Lung (tissue), 12 donors: ENCODE results near the gene ATG14. TPM values are rescaled to one million over a fixed set of nuclear protein-coding genes. Genes with fewer than 3 reads are reported as not detected.
A peak's percentile ranks its signal among the peaks of the same experiment; 100 is the strongest.

Experiments
- ATAC-seq: fragments of 200-7000 bp; cut with Tn5 transposase; one replicate; pipeline ENCODE4 v1.9.1; 2020; ENCODE audit warnings: moderate number of reproducible peaks; ENCODE audit not compliant: insufficient read depth, low FRiP score
- DNase-seq, 3 donors: peaks; one replicate each; pipeline ENCODE4 v3.0.0-alpha.2; 2013 to 2017
- H3K27ac ChIP-seq, 2 donors: one replicate each; pipeline ENCODE4 v1.5.1; 2013; ENCODE audit warnings: mild to moderate bottlenecking in 2 of 2, moderate library complexity in 2 of 2, control low read depth in 1 of 2, inconsistent platforms in 1 of 2, low read depth in 1 of 2, low read length in 1 of 2
- H3K27me3 ChIP-seq, 3 donors: one replicate each; pipeline ENCODE4 v1.5.1; 2013; ENCODE audit warnings: low read length in 2 of 3; ENCODE audit not compliant: control insufficient read depth in 3 of 3, insufficient read depth in 3 of 3
- H3K36me3 ChIP-seq, 4 donors: one replicate each; pipeline ENCODE4 v1.5.1; 2013; ENCODE audit warnings: low read length in 4 of 4, mild to moderate bottlenecking in 1 of 4, moderate library complexity in 1 of 4; ENCODE audit not compliant: control insufficient read depth in 4 of 4, insufficient read depth in 4 of 4
- H3K4me1 ChIP-seq, 5 donors: one replicate each; pipeline ENCODE4 v1.5.1; 2013; ENCODE audit warnings: low read length in 5 of 5, mild to moderate bottlenecking in 2 of 5, moderate library complexity in 1 of 5; ENCODE audit not compliant: control insufficient read depth in 5 of 5, insufficient read depth in 5 of 5
- H3K4me3 ChIP-seq: one replicate; pipeline ENCODE4 v1.5.1; 2013; ENCODE audit warnings: mild to moderate bottlenecking, control low read depth, moderate library complexity
- H3K9ac ChIP-seq, 2 donors: one replicate each; pipeline ENCODE4 v1.5.1; 2013; ENCODE audit warnings: low read length in 2 of 2, control low read depth in 1 of 2; ENCODE audit not compliant: insufficient read depth in 1 of 2
- H3K9me3 ChIP-seq, 4 donors: one replicate each; pipeline ENCODE4 v1.5.1; 2013; ENCODE audit warnings: low read length in 3 of 4, mild to moderate bottlenecking in 1 of 4, moderate library complexity in 1 of 4; ENCODE audit not compliant: control insufficient read depth in 4 of 4, insufficient read depth in 3 of 4
- WGBS, 2 donors: extraction: QIAGEN DNeasy Blood & Tissue Kit; methylation state at CpG; one replicate each; pipeline ENCODE4 v1.1.7; 2013; 5-methylcytosine and 5-hydroxymethylcytosine counted together
- polyA plus RNA-seq, 2 donors: library from polyadenylated mRNA; stranded (reverse); fragments of 200-250 nt; gene quantifications; one replicate each; pipeline ENCODE4 v1.2.1, GENCODE V29; 2013
- total RNA-seq, 2 donors: library from RNA; depleted of rRNA in 1 of 2; stranded (reverse); fragments of >200 nt in 1 of 2; gene quantifications; one replicate each; pipeline ENCODE4 v1.2.1, GENCODE V29; 2014 to 2021
- TF ChIP-seq, protein P1 (sequence below): IDR thresholded peaks from 2 replicates; pipeline ENCODE4 v1.5.1; 2012; ENCODE audit warnings: mild to moderate bottlenecking; ENCODE audit errors: control extremely low read depth, extremely low read depth
- donor health status: control.
- donor health status: control.
- donor health status: Bipolar disorder and iron deficiency.
- donor health status: healthy.
- donor health status: DM: yes; HTN: yes; CAD: no.

The ATG14 gene
- total and polyA plus RNA-seq, 4 donors, result 3.4 to 19.0 (median 7.0) TPM

DNA sequence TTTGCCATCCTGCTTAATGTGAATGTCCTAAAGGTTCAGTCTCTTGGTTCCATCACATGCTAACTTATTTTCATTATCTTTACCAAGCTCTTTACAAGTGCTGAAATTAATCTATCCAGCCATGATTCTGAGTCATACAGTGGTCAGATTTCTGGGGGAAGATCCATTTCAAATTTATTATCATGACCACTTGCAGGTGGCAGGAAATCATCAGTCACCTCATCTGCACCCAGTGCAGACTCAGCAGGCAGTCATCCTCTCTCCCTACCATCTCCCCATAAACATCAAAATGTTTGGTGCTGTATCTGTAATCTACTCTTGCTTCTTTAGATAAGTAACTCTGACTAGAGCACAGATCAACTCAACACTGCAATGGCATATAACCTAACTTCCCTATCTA, 23.5 kb downstream of the ATG14 start:
- H3K36me3 ChIP-seq, result peaks cover 9 to 21% (median 16%) of the 10 kb centered on the region in 4 donors
- peaks cover 0 to 3% (median 0%) of the 10 kb centered on the region in 5 donors for H3K4me1 ChIP-seq
- no peak overlapping the region for H3K4me3 ChIP-seq
- H3K27ac ChIP-seq, result no peak overlapping the region
- ATAC-seq, result no peak
- no peak for DNase-seq
- no peaks in the 10 kb centered on the region for H3K9me3 ChIP-seq
- TF ChIP-seq, protein P1, sequence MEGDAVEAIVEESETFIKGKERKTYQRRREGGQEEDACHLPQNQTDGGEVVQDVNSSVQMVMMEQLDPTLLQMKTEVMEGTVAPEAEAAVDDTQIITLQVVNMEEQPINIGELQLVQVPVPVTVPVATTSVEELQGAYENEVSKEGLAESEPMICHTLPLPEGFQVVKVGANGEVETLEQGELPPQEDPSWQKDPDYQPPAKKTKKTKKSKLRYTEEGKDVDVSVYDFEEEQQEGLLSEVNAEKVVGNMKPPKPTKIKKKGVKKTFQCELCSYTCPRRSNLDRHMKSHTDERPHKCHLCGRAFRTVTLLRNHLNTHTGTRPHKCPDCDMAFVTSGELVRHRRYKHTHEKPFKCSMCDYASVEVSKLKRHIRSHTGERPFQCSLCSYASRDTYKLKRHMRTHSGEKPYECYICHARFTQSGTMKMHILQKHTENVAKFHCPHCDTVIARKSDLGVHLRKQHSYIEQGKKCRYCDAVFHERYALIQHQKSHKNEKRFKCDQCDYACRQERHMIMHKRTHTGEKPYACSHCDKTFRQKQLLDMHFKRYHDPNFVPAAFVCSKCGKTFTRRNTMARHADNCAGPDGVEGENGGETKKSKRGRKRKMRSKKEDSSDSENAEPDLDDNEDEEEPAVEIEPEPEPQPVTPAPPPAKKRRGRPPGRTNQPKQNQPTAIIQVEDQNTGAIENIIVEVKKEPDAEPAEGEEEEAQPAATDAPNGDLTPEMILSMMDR, result no peak
- H3K27me3 ChIP-seq, result no peaks in the 10 kb centered on the region
- H3K9ac ChIP-seq, result no peak overlapping the region

DNA sequence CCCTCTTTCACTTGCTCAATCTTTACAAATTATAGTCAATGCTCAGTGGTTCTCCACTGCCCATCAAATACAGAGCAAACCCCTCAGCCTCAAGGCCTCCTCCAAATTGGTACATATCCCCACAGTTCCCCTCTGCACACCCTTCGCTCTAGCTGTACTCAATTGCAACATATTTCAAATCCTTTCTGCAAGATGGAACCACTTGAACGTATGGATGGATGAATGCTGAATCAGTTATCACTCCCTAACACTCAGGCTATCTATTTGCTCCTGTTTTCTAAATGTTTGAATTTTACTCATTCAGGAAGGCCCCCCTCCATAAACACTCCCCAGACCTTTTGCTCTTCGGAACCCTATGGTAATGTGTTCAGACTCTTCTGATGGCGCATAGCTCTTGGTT, 24.5 kb downstream of the ATG14 start:
- no peak overlapping the region for H3K4me3 ChIP-seq
- TF ChIP-seq, protein P1, result no peak
- H3K4me1 ChIP-seq, result peaks cover 0 to 4% (median 0%) of the 10 kb centered on the region in 5 donors
- no peak overlapping the region for H3K9ac ChIP-seq
- H3K9me3 ChIP-seq, result no peaks in the 10 kb centered on the region
- no peaks in the 10 kb centered on the region for H3K27me3 ChIP-seq
- ATAC-seq (no peak), DNase-seq (no peak)
- peaks cover 9 to 25% (median 16%) of the 10 kb centered on the region in 4 donors for H3K36me3 ChIP-seq
- 91 to 96% methylated on average over 4 of the region's 4 CpGs for WGBS, 2 donors
- H3K27ac ChIP-seq, result no peak overlapping the region

DNA sequence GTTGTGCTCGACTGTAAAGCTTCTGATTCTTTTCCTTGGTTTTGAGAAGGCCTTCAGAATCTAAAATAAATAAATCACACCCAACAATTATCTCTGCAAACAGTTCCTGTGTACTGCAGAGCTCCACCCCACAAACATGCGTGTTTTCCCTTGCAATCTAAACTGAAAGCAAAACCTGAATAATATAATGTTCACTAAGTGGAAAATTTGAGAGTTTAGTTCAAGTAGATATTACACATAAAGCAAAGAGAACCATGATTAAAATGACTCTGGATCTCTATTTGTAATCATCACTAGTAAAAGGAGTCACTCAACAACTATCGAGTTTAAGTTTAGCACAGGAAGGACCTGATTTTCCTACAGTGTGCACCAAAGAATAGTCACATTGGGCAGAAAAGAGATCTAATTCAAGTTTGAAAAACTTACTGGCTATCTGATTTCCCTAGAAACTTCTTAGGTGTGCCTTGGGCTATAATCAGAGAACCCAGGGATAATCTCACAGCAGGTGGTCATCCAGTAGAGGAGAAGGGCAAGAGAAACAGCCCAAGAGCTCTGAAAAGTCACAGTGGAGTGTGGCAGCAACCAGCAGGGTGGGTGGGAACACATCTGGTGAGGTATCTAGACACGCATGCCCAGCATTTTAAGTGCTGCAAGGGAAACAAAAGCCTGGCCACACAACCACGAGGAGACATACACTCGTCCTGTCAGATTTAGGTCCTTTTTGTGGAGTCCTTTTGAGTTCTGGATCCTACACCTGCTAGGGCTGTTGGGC, 25.4 kb downstream of the ATG14 start:
- Histone ChIP-seq H3K36me3 (peaks cover 16 to 31% (median 21%) of the 10 kb centered on the region in 4 donors), H3K4me1 (peaks cover 0 to 4% (median 0%) of the 10 kb centered on the region in 5 donors), H3K27me3 (no peaks in the 10 kb centered on the region), H3K9ac (no peak overlapping the region), H3K27ac (peak overlapping the region; percentile 43 to 67), H3K4me3 (no peak overlapping the region), H3K9me3 (no peaks in the 10 kb centered on the region)
- WGBS, 2 donors, result 75 to 87% methylated on average over 6 of the region's 6 CpGs
- ATAC-seq (no peak), DNase-seq (no peak)
- TF ChIP-seq, protein P1, result no peak
